Activated naive CD4-positive, alpha-beta T cell (primary cell): ENCODE results near the gene CDC26.
"Not testable (repeated sequence)": the region's sequence is repeated elsewhere in the genome, so short reads cannot be mapped to it uniquely, and the experiment has no call there.

ENCODE experiments used
- DNase-seq, 4 experiments: peaks; one replicate each; lab custom pipeline; 2025; lab: John Stamatoyannopoulos, UW

The CDC26 gene

GRCh38 chr9:113275157-113276131 is at the start of gene CDC26, which contains the start of gene PRPF4:
CDC26 (minus strand) TSS chr9:113275572; CDS start chr9:113272507, 3,065 bp downstream.
PRPF4 (plus strand) TSS chr9:113275658; CDS start chr9:113275744, 86 bp downstream.
- DNase-seq: peak; percentile 85 to 90 (median 88)

DNA sequence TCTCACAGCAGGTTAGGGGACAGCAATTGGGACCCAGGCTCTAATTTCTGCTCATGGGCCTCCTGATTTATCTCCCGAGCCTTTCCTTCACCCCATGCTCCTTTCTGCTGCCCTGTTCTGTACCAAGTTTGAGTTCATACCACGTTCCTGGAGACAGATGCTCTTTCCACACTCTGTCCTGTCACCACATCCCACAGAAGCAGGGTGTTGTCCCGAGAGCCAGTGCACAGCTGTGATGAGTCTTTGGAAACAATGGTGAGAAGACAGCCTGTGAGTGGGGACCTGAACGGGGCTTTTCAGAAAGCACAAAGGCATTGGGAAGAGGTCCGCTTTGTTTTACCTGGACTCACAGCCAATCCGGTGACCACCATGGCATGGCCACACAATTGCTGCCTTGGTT is 47.3 kb upstream of the CDC26 start:
- DNase-seq: no peak

DNA sequence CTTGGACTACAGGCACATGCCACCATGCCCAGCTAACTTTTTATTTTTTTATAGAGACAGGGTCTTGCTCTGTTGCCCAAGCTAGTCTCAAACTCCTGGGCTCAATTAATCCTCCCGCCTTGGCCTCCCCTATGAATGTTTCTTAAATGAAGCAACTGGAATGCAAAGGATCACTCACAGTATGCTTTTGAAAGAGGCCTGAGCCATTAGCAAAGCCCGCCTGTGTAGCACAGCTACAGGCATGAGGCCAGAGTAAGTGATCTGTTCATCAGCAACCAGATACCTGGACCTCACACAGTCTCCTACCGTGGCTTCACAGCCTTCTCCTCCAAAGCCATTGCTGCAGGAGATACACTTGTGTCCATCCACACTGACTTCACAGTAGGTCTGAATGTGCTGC is 44.7 kb upstream of the CDC26 start:
- DNase-seq: no peak

DNA sequence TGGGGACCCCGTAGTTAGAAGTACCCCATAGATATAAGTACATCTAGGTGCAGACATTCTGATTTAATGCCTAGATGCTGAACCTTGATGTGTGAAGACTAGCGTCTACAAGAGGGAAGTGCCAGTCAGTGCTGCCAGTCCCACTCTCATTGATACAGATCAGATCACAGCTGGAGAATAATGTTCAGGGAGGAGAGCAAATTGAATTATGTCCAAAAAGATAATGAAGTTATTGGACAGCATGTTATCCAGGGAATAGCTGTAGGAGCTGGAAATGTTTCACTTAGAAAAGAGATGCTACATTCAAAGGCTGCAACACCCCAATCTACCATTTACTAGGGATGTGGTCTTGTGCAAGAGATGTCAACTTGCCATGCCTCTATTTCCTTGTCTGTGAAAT is 43.7 kb upstream of the CDC26 start:
- no peak for DNase-seq

GRCh38 chr9:113317777-113318176 is 42.4 kb upstream of the CDC26 start:
- DNase-seq: no peak

DNA sequence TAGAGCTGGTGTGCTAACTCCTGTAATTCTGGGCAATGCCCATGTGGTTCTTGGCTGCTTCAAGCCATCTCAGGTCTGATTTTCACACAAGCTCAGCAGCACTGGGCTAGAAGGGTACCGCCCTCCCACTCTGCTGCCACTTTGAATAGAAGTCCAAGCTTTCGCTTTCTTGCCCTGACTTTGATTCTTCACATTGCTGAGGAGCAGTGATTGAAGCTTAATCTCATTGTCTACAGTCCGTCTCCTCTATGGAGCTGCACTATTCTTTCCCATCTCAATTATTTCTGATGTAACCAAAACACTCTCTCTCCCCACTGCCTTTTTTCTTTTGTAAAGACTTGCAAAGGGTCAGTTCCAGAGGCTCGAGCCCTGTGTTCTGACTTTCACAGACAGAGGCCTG is 40.7 kb upstream of the CDC26 start:
- DNase-seq: no peak

GRCh38 chr9:113315231-113315630 is 39.9 kb upstream of the CDC26 start:
- DNase-seq: no peak

- no peak for DNase-seq
These were observed 37.9 kb upstream of the CDC26 start for GRCh38 chr9:113313261-113313660.

GRCh38 chr9:113311961-113312360 is 36.6 kb upstream of the CDC26 start:
- no peak for DNase-seq

DNA sequence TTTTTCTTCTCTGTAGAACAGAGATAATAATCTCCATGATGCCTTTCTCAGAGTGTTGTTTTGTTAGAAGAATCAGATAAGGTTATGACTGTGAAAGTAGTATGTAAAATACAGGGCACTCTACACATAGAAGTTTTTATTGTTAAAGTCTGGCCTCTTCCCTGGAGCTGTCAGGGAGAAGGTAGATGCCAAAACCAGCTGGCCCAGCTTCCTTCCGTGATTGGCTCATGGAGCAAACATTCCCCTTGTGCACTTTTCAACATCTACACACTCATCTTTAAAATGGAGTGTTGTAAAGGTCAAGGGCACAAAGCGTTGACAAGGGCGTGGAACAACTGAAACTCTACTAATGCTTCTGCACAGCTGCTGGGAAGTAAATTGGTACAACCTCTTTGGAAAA is 35.2 kb upstream of the CDC26 start:
- no peak for DNase-seq

DNA sequence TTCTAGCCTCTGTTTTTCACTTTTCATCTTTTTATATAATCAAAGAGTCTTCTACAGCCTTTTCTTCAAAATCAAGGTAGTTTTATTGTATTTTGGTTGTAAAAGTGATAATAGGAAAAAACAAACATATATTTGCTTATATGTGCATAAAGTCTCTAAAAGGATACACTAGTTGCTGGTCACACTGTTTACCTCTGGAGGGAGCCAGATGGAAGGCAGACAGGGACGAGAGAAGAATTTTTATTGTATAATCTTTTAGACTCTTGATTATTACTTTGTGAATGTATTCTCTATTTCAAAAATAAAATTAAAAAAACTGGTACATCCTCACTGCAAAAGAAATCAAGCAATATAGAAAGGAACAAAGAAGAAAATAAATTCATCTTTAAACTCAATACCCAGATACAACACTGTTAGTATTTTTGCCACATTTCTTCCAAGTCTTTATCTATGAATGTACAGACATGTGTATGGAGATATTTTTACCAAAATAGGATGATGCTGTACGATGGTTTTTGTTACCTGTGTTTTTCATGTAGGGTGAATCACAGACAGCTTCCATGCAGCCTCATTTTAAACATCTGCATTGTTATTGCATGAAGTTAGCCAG is 33.9 kb upstream of the CDC26 start:
- no peak for DNase-seq

GRCh38 chr9:113307396-113307975 is 32.1 kb upstream of the CDC26 start:
- no peak for DNase-seq

DNA sequence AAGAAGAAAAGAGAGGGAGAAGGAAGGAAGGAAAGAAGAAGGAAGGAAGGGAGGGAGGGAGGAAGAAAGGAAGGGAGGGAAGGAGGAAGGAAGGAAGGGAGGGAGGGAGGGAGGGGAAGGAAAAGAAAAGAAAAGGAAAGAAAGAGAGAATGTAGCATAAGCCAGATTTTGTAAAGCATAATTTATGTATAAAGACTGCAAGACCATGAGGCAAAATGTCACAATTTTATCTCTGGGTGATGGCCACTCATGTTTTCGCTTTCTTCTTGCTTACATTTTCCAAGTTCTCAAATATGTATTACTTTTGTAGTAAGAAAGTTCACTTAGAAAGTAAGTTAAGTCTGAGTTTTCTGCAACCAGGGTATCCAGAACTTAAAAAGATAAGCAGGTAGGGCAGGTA is 31.2 kb upstream of the CDC26 start:
- no peak for DNase-seq

DNA sequence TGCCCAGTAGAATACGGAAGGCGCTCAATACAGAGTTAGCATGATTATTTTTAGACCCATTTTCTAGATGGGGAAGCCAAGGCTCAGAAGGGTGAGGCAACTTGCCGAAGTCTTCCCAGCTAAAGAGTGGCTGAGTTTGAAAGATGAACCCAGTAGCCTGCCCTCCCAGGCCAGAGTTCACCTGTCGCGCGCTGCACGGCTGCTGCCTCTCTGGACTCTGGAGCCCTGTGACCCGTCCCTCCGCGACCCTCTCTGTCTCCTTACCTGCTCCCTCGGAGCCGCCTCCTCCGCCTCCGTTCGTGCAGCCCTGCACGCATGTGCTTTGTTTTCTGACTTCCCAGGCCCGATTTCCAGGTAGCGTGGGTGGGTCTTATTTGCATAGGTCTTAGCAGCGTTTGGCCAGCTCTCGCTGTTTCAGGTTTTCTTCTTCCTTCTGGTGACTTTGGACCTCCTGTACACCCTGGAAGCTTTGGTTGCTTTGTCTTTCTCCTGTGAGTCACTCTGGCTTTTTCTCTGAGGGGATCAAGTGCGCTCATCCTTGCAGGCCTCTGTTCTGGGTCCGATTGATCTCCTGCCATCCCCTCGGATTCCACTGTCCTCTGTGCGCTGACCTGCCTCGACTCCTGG is 27.5 kb upstream of the CDC26 start, which contains the start of gene RNF183:
Gene RNF183, minus strand, starts transcription at position 585 of the 627 bp plus-strand sequence. CDS start 5,192 bp downstream, outside the sequence.
- DNase-seq: no peak

DNA sequence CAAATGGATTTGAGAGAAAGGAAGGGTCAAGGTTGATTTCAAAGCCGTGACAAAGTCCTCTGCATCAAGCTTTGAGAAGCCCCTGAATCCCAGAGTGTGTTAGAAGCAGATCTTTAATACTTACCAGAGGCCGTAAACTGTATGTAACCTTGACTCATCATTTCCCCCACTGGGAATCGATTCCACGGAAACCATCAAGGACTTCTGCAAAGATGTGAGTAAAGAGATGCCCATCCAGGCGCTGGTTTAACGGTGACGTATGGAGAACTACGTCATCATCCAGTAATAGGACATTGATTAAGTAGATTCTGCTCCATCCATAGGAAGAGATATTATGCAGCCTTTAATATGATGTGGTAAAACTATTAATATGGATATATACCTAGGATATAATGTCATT is 26.2 kb upstream of the CDC26 start:
- DNase-seq: no peak

DNA sequence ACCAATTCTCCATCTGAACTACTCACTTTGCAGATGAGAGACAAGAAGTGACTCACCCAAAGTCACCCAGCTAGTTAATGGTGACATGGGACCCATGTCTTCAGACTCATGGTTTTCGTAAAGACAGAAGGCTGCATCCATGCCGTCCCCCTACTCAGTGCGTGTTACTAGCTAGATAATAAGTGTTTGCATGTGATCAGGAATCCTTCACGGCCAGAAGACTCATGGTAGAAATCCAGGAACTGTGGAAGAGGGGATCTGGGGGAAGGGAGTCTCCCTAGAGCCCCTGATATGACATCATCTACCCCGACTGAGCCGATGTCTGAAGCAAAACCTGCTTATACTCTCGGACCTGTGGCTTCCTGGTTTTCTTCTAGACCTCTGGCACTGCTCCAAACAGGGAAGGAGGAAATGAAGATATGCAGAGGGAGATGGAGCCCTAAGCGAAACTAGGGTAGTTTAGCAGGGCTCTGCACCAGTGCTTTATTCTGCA is 24.5 kb upstream of the CDC26 start:
- no peak for DNase-seq

- DNase-seq: no peak
These were observed 23.8 kb upstream of the CDC26 start for GRCh38 chr9:113298924-113299770.

GRCh38 chr9:113298311-113298710 is 22.9 kb upstream of the CDC26 start:
- DNase-seq: no peak

DNA sequence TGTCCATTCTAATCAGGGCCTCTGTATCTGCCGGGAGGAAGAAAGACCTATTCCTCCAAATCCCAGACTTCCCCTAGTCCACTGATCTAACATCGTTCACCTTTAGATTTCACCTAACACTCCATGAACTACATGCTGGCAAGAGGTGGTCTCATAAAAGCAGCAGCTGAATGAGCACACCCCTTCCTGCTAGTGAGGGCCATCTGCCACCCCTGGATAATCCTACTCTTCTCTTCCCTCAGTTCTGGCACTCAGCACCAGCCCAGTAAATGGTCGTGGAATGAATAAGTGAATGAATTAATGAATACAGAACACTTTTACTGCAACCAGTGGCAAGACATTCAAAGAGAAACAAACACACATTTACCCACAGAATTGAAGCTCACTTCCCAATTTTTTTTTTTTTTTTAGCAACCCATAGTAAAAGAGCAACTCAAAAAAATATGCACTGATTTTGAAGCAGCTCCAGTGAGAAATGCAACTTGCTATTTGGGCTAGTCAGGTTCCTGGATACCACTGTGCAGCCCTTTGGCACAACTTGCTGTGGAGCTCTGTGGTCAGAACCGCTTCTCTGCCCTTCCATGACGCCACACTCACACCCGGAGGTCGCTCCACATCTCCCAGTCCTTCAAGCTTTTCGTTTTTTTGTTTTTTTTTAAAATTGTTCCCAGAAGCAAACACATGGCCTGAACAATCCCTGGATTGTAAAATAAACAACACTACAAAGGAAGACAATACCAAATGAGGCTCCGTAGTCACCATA is 21.6 kb upstream of the CDC26 start:
- DNase-seq: no peak

DNA sequence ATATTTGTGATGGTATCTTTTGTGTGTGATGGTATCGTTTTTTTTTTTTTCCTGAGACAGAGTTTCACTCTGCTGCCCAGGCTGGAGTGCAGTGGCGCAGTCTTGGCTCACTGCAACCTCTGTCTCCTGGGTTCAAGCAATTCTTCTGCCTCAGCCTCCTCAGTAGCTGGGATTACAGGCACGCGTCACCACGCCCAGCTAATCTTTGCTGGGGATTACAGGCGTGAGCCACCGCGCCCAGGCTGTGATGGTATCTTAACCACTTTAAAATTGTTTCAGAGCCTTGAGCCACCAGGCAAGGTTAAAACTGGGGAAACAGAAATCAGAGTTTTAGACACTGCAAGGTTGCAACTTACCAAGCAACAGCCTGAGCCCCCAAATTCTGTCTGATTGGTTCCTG is 20.9 kb upstream of the CDC26 start:
- not testable (repeated sequence) for DNase-seq
